Smooth muscle cell of the umbilical artery (primary cell): ENCODE data around the gene SHH. TPM values are rescaled to one million over a fixed set of nuclear protein-coding genes. Genes with fewer than 3 reads are reported as not detected.

Experiments used
- total RNA-seq: library from RNA; depleted of rRNA; stranded (reverse); fragments of >200 nt; gene quantifications from 2 replicates; pipeline ENCODE4 v1.2.3, GENCODE V29; 2014

The SHH gene
- total RNA-seq = not detected in 2 replicates

DNA sequence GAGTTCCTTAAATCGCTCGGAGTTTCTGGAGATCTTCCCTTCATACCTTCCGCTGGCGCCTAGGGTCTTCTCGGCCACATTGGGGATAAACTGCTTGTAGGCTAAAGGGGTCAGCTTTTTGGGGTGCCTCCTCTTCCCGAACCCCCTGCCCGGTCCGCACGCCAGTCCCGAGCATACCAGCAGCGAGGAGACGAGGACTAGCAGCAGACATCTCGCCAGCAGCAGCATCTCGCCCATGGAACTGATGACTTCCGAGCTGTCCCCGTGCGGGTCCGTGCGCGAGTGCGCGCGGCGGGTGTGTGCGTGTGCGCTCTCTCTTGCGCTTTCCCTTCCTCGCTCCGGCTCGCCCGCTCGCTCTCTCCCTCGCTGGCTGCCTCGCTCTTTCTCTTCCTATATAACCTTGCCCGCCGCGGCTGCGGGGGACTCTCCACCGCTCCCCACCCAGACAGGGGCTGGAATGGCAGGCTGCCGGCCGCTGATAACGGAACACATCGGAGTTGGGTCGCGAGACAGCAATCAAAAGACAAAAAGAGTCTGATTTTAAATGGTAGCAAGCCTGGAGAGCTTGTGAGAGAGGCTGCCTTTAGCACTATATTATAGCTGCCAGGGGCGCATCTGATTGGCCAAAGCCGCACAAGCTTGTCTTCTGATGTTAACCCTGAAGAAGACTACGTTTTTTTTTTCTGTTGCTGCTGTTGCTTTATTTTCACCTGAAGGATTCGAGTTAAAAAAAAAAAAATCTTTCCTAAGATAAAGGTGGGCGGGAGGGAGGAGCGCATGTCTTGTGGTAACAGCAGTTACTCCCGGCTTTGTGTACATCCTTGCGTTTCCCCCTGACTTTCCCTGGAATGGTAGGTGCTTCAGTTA, at the start of gene SHH:
TSS of gene SHH (minus strand) at position 569 of the 867 bp plus-strand sequence. CDS start at position 228, 341 bp downstream.

Other genes with a start within 250 kb of the SHH start
- gene RBM33, start 167.8 kb downstream of the SHH start, total RNA-seq = 25.2 and 35.5 TPM in 2 replicates